ENCODE results near the gene PLXDC1.

DNA sequence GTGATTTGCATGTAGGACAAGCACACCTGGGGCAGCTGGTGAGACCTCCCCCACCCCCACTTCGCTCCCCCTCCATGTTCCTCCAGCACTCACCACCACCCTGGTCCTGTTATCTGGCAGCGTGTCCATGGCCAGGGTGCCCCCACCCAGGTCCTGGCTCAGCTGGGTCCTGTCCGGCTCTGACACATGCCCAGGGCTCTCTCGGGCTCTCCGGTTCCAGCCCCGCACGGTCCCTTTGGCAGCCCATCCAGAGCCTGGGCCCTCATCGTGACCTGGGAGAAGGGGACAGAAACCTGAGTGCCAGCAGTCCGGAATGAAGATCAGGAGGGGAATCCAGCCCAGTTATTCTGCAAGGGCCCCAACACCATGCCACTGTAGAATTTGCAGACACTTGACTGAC lies 11.9 kb downstream of the PLXDC1 start:
- TF ChIP-seq TAF1 (IDR thresholded peaks at IDR 0.05; ENCODE audit: borderline replicate concordance, insufficient read depth, low read length) (no peak), POLR2AphosphoS5 (IDR thresholded peaks at IDR 0.05; ENCODE audit: low read depth, low read length) (no peak)
